ENCODE results near the gene ARG2.
A peak's percentile ranks its signal among the peaks of the same experiment; 100 is the strongest.

- TF ChIP-seq POLR2A (IDR thresholded peaks at IDR 0.05; ENCODE audit: low read length) (peak; percentile 56), GATA1 (IDR thresholded peaks at IDR 0.05; ENCODE audit: low read depth, low read length) (no peak)
These were observed 16.7 kb downstream of the ARG2 start for GRCh38 chr14:67636361-67636919.

Measured in erythroblast (primary cell).